ENCODE measurements around the gene YEATS4. TPM values are rescaled to one million over a fixed set of nuclear protein-coding genes. Genes with fewer than 3 reads are reported as not detected.

The YEATS4 gene
- total and polyA plus RNA-seq, 9 donors = 5.7 to 26.0 (median 12.5) TPM

GRCh38 chr12:69386921-69387320, 27.4 kb downstream of the YEATS4 start:
- no peaks in the 10 kb centered on the region for H3K9me3 ChIP-seq
- WGBS, 3 donors = 93 to 97% (median 96%) methylated on average over 2 of the region's 2 CpGs
- no peaks in the 10 kb centered on the region for H3K27me3 ChIP-seq
- no peaks in the 10 kb centered on the region for H3K36me3 ChIP-seq
- no peak overlapping the region for H3K4me3 ChIP-seq
- DNase-seq = no peak
- no peak overlapping the region for H3K27ac ChIP-seq
- no peaks in the 10 kb centered on the region for H3K4me1 ChIP-seq (ENCODE audit: insufficient read depth)
- intact Hi-C loops (cut with DNase I) = loop anchor here in 1 of 4 donors (10.0 kb wide), 1 partner anchor 188 kb away; no protein-coding TSS in a partner anchor
- TF ChIP-seq POLR2A (IDR thresholded peaks at IDR 0.05) = no peak
- no peak for TF ChIP-seq EP300 (IDR thresholded peaks at IDR 0.05)
- TF ChIP-seq CTCF (IDR thresholded peaks at IDR 0.05) = no peak

GRCh38 chr12:69388371-69388770, 28.8 kb downstream of the YEATS4 start:
- no peaks in the 10 kb centered on the region for H3K27me3 ChIP-seq
- no peak for DNase-seq
- TF ChIP-seq EP300 (IDR thresholded peaks at IDR 0.05) (no peak), CTCF (IDR thresholded peaks at IDR 0.05) (peak in 1 of 3 donors; percentile 31)
- H3K9me3 ChIP-seq = no peaks in the 10 kb centered on the region
- no peaks in the 10 kb centered on the region for H3K4me1 ChIP-seq (ENCODE audit: insufficient read depth)
- no peaks in the 10 kb centered on the region for H3K36me3 ChIP-seq
- no peak overlapping the region for H3K27ac ChIP-seq
- 21 to 53% (median 38%) methylated on average over 1 of the region's 1 CpG for WGBS, 3 donors
- intact Hi-C loops (cut with DNase I) = loop anchor here in 1 of 4 donors (10.0 kb wide), 1 partner anchor 186 kb away; no protein-coding TSS in a partner anchor
- no peak overlapping the region for H3K4me3 ChIP-seq

- TF ChIP-seq POLR2A (IDR thresholded peaks at IDR 0.05) (no peak), CTCF (IDR thresholded peaks at IDR 0.05) (no peak), EP300 (IDR thresholded peaks at IDR 0.05) (no peak)
- Histone ChIP-seq H3K9me3 (no peaks in the 10 kb centered on the region), H3K27me3 (no peaks in the 10 kb centered on the region), H3K4me3 (no peak overlapping the region), H3K27ac (no peak overlapping the region), H3K36me3 (no peaks in the 10 kb centered on the region), H3K4me1 (ENCODE audit: insufficient read depth) (no peaks in the 10 kb centered on the region)
- intact Hi-C loops (cut with DNase I) = loop anchor here in 2 of 4 donors (10.0 kb wide), 2 partner anchors 185 to 255 kb away; no protein-coding TSS in a partner anchor
- 41 to 47% (median 43%) methylated on average over 1 of the region's 1 CpG for WGBS, 3 donors
- DNase-seq = no peak
Measured at GRCh38 chr12:69389831-69390230, 30.3 kb downstream of the YEATS4 start.

GRCh38 chr12:69392179-69392928, 32.8 kb downstream of the YEATS4 start:
- no peaks in the 10 kb centered on the region for H3K27me3 ChIP-seq
- H3K9me3 ChIP-seq = no peaks in the 10 kb centered on the region
- intact Hi-C loops (cut with DNase I) = loop anchor here in 1 of 4 donors (10.0 kb wide), 1 partner anchor 252 kb away; no protein-coding TSS in a partner anchor
- no peak for DNase-seq
- TF ChIP-seq POLR2A (IDR thresholded peaks at IDR 0.05) (no peak), CTCF (IDR thresholded peaks at IDR 0.05) (no peak), EP300 (IDR thresholded peaks at IDR 0.05) (no peak)
- H3K36me3 ChIP-seq = no peaks in the 10 kb centered on the region
- no peaks in the 10 kb centered on the region for H3K4me1 ChIP-seq (ENCODE audit: insufficient read depth)
- H3K27ac ChIP-seq = no peak overlapping the region
- H3K4me3 ChIP-seq = no peak overlapping the region
- 94 to 99% (median 98%) methylated on average over 1 of the region's 1 CpG for WGBS, 3 donors
